ENCODE data around the gene ABLIM1.
A peak's percentile ranks its signal among the peaks of the same experiment; 100 is the strongest.

ABLIM1 gene

DNA sequence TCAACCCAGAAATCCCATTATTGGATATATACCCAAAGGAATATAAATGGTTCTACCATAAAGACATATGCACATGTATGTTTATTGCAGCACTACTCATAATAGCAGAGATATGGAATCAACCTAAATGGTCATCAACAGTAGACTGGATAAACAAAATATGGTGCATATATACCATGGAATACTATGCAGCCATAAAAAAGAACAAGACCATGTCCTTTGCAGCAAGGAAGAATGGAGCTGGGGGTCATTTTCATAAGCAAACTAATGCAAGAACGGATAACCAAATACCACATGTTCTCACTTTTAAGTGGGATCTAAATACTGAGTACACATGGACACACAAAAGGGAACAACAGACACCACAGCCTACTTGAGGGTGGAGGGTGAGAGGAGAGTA, 251.6 kb downstream of the ABLIM1 start:
- DNase-seq (no peak), ATAC-seq (no peak)

DNA sequence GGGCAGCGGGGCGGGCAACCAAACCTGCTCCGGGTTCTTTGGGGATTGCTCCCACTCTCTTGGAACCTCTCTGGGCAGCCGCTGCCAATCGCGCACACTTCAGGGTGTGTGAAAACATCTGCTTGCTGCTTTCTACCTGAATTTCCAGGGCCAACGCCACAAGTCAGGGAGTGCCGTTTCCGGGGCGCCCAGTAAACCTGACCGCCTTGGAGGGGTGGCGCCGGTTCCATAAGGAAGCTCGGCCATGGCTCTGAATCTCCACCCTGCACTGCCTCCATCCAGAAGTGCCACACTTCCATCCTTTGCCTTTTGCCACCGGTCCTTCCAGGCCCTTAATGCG, 253.1 kb downstream of the ABLIM1 start:
- ATAC-seq = no peak
- DNase-seq = no peak

DNA sequence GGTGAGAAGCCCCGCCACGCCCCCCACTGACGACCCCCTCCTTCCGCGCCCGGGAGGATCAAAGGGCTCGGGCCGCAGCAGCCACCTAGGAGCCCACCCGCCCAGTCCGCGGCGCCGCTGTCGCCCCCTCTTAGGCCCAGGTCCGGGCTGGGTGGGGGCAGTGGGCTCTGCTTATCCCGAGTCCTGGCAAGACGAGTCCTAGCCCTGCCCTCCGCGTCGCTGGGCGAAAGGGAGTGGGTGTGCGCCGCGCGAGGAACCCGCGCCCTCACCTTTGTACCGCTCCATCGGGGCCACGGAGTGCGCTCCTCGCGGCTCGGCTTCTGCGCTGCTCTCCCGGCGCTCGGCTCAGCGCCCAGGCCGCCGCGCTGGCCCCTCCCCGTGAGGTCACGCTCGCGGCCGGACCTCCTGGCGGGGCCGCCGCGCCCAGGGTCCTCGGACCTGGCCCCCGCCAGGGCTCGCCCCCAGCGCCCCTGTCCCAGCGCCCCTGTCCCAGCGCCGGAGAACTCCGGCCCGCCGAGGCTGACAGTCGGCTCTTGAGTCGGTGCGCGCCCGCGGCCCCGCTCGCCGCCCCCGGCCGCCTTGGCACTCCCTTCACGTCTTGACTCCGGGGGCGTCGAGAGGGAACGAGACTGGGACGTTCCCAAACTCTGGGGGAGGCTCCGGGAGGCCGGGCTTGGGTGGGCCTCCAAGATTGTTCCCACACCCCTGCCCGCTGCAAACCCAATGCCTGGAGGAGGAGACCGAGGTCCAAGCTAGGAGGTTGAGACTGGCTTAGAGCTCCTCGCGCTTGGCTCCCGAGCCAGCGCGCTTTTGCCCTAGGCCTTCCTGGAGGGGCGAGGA, 253.7 kb downstream of the ABLIM1 start, which contains the start of gene AFAP1L2:
Gene AFAP1L2, minus strand, starts transcription at position 332 of the 840 bp plus-strand sequence. Its CDS starts 47 bp downstream, at position 285.
- ATAC-seq = peak; percentile 31
- no peak for DNase-seq

DNA sequence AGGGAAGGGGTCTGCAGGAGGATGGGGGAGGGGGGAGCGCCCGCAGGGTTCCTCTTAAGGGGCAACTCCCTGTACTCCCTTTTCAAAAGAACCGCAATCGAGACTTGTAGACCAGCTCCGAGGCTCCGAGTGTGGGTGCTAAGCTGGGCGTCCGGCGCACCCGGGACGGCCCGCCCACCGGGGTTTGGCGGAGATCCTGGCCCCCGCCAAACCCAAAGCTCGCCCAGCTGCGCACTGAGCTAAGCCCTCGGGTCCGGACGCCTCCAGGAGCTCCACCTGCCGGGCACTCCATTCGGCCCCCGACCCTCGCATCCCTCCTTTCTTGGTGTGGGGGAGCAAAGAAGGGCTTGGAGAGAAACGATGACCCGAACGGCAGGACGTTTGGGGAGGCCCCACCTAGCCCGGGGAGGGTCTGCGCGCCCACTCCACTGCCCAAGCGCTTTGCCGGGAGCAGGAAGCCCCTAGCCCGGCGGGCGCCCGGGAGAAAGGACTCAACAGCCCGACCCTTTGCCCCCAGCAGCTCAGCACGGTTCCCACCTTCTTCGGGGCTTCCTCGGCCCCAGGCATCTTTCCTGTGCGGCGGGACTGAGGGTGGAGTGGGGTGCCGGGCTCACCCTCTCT, 254.4 kb downstream of the ABLIM1 start:
- ATAC-seq (peak; percentile 9), DNase-seq (no peak)

DNA sequence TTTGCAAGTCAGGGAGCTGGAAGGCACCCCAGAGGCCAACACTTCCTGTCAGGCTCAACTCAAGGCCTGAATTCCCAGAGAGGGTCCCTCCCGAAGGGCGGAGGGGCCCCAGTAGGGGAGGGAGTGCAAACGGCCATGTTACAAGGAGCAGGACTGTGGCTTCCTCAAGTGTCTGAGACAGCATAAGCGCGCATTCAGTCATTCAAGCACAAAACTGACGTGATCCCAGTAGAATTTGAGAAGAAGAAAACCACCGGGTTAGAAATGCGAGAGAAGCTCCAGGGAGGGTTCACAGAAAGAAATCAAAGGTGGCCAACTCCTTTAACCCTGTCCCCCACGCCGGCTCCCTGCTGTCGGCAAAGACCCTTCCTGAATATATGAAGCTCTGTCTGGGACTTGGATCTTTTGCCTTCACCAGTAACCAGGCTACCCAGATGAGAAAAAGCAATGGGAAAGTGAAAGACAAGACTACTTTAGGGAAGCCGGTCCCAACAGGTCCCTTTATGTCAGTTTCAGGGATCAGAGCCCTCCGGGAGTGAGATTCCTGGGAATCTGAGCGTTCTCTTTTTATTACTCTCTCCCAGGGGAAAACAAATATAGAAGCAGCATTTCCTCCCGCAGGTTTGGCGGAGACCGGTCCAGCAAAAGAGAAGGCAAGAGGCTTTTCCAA, 255.1 kb downstream of the ABLIM1 start:
- no peak for ATAC-seq
- DNase-seq = no peak

DNA sequence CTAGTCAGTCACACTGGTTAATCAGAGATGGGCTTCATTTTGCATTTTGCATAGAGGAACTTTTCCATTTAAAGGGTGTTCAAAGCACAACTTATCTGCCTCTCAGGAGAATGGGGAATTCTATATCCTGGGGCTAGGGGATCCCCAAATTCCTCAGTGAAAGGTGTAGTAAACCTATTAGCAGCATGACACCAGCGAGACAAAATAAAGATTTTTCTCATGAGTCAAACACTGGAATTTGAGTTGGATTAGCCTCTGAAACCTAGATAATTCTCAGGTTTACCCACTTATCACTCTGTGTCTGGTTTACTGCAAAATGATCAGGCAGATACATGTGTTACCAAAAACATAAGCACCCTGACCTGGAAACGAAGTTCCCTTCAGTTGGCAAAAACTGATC, 255.8 kb downstream of the ABLIM1 start:
- DNase-seq = no peak

DNA sequence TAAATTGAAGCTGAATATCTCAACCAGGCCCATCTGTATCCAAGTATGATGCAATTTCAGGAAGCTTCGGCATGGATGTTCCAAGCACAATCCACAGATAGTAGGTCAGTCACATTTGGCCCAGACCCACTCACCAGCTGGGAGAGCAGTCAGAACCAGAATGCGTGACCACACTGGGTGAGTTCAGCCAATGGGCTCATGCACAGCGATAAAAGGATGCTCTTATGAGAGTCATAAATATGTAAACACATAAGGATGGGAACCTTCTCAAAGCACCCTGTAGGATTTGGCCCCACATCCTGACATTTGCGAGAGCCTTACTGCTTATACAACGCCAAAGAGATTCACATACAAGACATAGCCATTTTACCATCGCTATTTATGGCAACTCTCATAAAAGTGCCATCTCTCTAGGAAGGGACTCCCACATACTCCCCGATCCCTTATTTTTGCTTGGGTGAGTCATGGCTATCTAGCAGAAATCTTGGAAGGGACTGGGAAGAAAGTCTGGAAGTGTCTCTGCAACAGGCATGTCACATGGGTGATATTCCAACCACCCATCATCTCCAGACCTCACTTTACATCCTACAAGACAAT, 256.8 kb downstream of the ABLIM1 start:
- no peak for DNase-seq

More for the DNA sequence above, 255.8 kb downstream of the ABLIM1 start:
- ATAC-seq = no peak

DNA sequence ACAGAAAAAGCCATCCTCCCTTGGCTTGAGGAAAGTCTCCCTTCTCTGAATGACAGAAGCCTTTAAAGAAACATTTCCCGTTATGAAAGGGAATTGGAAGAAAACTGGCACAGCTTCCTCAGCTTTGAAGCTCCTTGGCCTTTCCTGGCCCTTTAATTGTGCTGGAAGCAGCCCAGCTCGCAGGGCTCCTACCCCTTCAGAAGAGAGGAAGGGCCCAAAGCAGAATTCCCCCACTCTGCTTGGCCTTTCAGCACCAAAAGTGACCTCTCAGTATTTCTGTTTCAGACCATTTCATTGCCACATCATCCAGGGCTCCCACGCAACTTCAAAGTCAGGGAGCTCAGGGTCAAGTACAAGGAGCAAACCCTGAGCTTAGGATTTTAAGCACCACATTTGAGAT, 258.0 kb downstream of the ABLIM1 start:
- no peak for ATAC-seq

More for the DNA sequence above, 256.8 kb downstream of the ABLIM1 start:
- ATAC-seq = no peak

DNA sequence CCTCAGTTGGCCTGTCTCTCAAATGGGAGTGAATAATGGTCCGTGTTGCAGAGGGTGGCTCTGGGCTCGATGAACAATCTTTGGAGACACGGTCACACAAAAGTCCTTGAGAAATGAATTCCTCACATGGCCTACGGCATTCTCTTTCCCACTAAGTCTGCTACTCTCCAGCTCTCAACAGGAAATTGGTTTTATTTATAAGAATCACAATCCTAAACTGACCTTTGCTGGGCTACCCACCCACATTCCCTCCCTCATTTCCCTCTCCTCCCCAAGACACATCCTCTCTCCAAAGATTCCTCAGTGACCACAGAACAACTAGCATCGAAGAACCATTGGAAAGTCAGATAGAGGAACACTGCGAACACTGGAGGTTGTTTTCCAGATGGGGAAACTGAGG, 258.5 kb downstream of the ABLIM1 start:
- ATAC-seq (no peak), DNase-seq (no peak)

More for the DNA sequence above, 258.0 kb downstream of the ABLIM1 start:
- no peak for DNase-seq

DNA sequence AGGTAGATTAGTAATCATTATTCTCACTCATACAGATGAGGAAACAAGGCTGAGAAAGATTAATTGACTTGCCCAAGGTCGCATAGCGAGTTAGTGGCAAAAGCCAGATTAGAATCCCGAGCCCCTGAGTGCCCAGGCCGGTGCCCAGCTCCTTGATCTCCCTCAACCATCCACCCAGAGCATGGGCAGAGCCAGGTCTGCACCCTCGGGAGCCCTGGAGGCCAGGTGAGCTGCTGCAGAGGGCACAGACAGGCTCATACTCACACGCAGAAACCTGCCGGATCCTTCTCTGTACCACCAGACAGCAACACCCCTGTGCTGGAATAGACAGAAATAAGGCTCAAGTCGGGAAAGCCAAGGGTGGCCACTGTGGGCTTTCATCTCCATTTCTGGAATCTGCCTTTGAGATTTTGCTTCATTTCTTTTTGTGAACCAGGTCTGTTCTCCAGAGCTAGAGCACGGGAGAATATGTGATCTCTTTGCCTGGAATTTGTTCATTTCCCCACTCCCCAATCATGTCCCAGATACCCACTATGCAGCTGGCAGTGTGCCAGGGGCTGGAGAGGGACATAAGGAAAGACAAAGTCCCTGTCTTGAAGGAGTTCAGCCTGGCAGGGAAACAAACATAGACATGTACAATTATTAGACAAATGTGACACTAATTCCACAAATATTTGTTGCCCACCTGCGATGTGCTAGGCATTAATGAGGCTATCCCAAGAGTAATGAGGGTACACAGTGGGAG, 259.3 kb downstream of the ABLIM1 start:
- DNase-seq = no peak
- no peak for ATAC-seq

DNA sequence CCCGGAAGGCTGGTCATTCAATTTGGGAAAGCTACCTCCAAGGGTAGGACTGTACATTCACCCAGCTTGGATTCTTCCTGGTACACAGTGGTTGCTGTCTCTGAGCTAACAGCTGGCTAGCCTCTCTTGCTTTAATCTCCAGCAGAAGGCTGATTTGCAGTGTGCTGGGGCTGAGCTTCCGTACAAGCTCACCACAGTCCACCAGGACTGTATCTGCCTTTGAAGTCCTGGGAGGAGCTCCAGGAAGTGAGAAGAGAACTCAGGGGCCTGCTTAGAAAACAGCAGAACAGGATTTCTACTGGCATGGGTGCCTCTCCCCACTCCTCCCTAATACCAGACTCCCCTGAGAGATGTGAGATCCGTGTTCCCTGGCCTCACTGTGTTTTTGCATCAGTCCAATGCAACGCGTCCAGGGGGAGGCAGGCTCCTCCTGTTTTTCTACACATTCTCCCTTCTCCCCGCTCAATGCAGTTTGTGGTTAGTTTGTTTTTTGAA, 260.4 kb downstream of the ABLIM1 start:
- no peak for DNase-seq
- no peak for ATAC-seq

DNA sequence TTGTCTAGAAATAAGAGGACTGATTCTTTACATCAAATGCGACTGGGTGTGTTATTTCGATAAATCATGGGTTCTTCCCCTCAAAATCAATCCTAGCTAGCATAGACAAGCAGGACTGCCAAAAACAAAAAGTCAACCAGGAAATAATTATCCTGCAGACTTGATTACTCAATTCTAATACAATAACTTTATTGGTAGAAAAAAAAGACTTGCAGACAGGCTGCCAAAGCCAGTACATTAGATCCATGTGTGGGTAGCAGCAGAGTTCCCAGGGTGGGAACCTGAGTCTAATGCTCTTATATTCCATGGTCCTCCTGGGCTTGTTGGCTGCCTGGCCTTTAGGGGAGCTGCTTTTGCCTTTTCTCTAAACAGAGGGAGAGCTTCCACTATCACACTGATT, 261.6 kb downstream of the ABLIM1 start:
- DNase-seq (no peak), ATAC-seq (no peak)

DNA sequence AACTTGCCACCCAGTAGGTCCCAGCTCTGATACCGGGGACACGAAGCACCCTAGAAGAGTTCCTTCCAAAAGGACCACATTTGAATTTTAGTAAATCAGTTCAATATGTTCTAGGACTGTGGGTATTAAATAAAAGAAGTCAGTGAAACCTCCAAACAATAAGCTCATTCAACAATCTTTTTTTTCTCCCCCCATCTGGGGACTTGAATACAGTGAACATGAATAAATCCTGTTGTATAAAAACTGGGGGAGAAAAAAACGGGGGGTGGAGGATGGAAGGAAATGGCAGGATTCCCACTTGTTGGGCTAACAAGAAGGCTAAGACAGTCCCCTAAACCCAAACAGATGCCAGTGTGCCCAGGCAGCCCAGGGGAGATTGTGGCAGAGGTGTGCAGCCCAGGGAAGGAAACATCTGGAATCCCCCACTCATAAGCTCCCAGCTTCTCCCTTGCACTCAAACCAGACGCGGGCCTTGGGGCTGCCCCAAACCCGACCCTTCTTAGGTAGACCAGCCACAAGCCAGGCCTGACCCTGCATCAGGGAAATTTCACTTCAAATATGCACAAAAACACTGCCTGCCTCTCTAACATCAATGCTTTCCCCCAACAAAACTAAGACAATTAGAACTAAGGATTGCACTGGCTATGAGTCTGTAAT, 262.6 kb downstream of the ABLIM1 start:
- DNase-seq (no peak), ATAC-seq (peak; percentile 48)

DNA sequence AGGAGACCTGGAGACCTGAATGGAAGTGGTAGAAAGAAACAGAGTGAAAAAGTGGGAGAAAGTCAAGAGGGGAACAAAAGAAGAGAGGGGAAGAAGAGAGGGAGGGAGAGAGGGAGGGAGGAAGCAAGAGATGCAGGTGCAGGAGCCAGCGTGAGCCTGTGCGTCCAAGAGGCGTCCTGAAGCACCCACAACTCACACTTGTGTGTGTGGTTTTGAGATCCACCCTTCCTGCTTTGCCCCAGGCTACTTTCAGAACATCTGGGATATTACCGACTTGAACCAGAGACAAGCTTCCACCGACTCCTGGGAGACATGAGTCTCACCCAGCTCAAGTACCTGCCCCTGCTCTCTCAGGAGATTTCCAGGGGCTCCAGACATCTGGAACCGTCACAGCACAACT, 263.5 kb downstream of the ABLIM1 start:
- ATAC-seq = no peak
- DNase-seq = no peak

DNA sequence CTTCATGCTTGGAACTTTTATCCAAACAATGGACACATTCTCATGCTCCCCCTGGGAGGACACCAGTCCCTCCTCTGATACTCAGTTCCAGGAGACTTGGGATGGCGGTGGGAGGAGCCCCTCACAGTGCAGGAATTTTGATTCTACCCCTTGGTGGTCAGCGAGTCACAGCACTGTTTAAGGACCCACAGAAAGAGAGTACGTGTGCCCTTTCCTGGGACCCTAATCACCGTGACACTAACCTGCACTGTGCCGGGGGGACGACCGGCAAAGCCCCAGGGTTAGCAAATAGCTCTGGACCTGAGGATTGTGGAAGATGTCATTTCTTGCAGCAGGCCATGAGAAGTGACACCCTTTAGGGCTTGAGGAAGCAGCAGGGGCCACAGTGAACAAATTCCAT, 264.2 kb downstream of the ABLIM1 start:
- DNase-seq (no peak), ATAC-seq (no peak)

DNA sequence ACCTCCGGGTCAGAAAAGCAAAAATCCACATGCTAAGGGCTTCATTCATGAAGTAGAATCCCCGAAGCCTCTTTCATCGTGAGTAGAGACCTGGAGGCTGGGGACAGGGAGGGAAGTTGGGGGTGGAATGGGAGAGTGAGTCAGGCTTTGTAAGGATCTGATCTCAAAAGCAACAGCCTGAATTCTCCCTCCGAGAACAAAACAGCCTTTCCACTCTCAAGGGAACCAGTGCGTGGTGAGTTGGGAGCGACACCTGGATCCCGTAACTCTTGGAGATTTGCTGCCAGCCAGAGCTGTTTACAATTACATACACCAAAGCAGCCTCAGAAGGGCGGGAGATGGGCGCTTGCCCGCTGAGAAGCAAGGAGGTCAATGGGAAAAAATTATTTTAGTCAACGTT, 264.6 kb downstream of the ABLIM1 start:
- ATAC-seq = no peak
- no peak for DNase-seq

DNA sequence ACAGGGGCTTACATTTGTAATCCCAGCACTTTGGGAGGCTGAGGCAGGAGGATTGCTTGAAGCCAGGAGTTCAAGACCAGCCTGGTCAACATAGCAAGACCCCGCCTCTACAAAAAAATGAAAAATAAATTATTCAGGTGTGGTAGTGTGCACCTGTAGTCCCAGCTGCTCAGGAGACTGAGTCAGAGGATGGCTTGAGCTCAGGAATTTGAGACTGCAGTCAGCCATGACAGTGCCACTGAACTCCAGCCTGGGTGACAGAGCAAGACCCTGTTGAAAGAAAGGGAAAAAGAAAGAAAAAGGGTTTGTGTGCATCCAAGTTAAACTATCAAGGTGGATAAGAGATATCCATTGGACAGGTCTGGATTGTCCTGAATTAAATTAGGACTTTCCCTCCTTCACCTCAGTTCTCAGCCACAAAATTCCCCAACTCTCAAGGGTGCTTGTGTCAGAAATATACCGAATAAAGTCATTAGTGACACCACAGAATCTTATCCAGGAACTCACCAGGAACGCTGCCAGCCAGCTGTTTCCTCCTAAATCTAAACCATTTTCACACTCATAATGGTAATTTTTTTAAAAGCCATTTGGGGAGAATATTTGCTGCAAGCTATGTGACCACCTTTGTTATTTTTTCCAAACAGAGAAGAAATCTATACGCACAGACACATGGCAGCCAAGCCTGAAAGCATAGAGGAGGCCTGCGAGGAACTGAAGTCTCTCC, 265.8 kb downstream of the ABLIM1 start:
- DNase-seq = no peak
- ATAC-seq = no peak

DNA sequence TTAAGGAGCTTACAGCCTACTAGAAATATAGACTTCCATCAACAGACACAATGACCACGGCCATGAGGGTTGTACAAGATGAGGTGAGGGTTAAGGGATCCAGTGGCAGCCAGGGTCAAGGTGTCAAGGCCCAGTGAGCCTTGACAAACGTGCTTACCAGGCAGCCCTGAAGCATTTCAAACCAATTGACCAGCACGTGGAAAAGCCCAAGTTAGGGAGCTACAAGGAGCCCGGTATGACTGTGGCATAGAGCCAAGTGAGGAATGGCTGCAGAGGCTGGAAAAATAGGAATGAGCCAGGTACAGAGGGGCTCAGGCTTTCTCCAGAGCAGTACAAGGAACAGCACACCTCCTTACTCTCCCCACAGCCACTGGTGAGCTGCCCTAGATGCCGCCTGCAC, 266.5 kb downstream of the ABLIM1 start:
- ATAC-seq = no peak
- no peak for DNase-seq

DNA sequence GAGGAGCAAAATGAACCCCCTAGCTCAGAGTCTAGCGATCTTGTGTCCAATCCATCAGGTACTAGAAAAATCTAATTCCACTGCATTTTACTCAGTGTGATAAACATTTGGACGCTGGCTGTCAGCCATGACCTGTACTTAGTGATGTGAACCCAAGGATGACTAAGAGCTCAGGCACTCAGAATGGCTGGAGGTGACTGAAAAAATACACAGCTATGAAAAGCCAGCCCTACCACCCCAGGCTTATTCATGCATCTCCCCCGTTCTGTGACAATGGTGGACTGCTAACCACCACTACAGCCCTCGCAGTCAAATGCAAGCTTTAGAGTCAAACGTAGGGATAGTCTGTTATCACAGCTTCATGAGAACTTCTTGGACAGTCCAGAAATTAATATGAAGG, 268.6 kb downstream of the ABLIM1 start:
- no peak for ATAC-seq
- DNase-seq = no peak

DNA sequence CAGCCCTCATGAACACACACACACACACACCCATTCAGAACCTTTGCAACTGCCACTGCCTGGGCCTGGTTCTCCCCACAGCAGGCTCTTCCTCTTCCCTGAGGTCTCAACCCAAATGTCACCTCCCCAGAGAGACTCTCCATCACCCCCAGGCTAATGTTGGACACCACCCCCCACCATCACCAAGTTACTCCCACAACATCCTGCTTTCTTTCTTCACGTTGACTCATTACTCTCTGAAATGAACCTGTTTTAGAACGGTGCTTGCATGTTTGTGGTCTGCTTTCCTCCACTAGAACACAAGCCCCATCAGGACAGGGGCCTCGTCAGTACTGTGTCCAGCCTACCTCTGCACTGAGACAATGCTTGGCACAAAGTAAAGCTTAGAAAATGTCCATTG, 269.8 kb downstream of the ABLIM1 start:
- DNase-seq (peak; percentile 20), ATAC-seq (peak; percentile 79)

DNA sequence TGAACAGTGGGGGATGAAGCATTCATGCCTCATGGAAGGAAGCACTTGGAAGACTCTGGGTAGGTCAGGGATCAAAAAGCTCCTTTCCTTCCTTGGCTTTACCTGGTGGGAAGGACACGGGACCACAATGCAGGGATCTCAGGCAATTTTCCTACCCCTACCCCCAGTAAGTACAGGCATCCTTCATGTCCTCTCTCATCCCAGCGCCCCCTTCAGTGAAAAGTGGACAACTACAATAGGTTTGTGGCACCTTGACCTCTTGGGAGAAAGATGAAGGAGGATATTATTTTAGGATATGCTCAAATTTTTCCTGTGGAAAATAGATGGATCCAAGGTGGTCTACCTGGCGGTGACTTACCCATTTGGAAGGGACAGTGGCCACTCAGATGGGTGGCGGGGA, 270.3 kb downstream of the ABLIM1 start:
- DNase-seq = no peak
- ATAC-seq = no peak

Data from stimulated activated naive CD8-positive, alpha-beta T cell treated with anti-CD3 and anti-CD28 coated beads, Interleukin-15, Interleukin-2, amounts not matched to agents 100 U/mL and 50 U/mL, for 24 hours (primary cell).